Heart left ventricle (tissue), 16 donors: Measurements from ENCODE around the gene RBPMS2. TPM values are rescaled to one million over a fixed set of nuclear protein-coding genes. Genes with fewer than 3 reads are reported as not detected.

Experiments used
- ATAC-seq, 4 donors: fragments of 200-7000 bp; cut with Tn5 transposase; one replicate each; pipeline ENCODE4 v1.9.1; 2020 to 2022; ENCODE audit warnings: moderate library complexity in 4 of 4, mild to moderate bottlenecking in 3 of 4, moderate number of reproducible peaks in 1 of 4
- DNase-seq, 5 donors: peaks; one replicate each; pipeline ENCODE4 v3.0.0-alpha.2; 2020
- H3K27ac ChIP-seq, 12 donors: fragments of 200-600 bp; sonication (generic) in 4 of 12; one replicate each; pipeline versions ENCODE4 v1.5.0 to v1.8.0; 2016 to 2022; ENCODE audit warnings: mild to moderate bottlenecking in 2 of 12
- H3K27me3 ChIP-seq, 9 donors: fragments of 200-600 bp; sonication (generic) in 2 of 9; one replicate each; pipeline versions ENCODE4 v1.5.1 to v1.8.0; 2016 to 2022; ENCODE audit warnings: mild to moderate bottlenecking in 3 of 9
- H3K36me3 ChIP-seq, 9 donors: fragments of 200-600 bp; sonication (generic) in 2 of 9; one replicate each; pipeline versions ENCODE4 v1.5.0 to v1.8.0; 2018 to 2022; ENCODE audit warnings: mild to moderate bottlenecking in 2 of 9
- H3K4me1 ChIP-seq, 12 donors: fragments of 200-600 bp; sonication (generic) in 4 of 12; one replicate each; pipeline versions ENCODE4 v1.5.0 to v1.8.0; 2016 to 2022; ENCODE audit warnings: mild to moderate bottlenecking in 3 of 12
- H3K4me3 ChIP-seq, 12 donors: fragments of 200-600 bp; sonication (generic) in 4 of 12; one replicate each; pipeline versions ENCODE4 v1.5.0 to v1.8.0; 2017 to 2022; ENCODE audit warnings: mild to moderate bottlenecking in 9 of 12, moderate library complexity in 4 of 12
- H3K9me3 ChIP-seq, 12 donors: fragments of 200-600 bp; sonication (generic) in 4 of 12; one replicate each; pipeline versions ENCODE4 v1.5.0 to v1.8.0; 2016 to 2022; ENCODE audit warnings: mild to moderate bottlenecking in 1 of 12
- CTCF ChIP-seq, 12 donors: fragments of 200-600 bp; sonication (generic) in 4 of 12; IDR thresholded peaks; one replicate each; pipeline versions ENCODE4 v1.5.0 to v1.8.0; 2018 to 2022; ENCODE audit warnings: antibody characterized with exemption in 12 of 12, mild to moderate bottlenecking in 5 of 12
- POLR2A ChIP-seq, 2 donors: fragments of 450-650 bp; IDR thresholded peaks; one replicate each; pipeline ENCODE4 v1.6.1; 2017; ENCODE audit warnings: antibody characterized with exemption in 2 of 2, mild to moderate bottlenecking in 2 of 2, moderate library complexity in 2 of 2
- WGBS, 4 donors: extraction: QIAGEN DNeasy Blood & Tissue Kit in 2 of 4; methylation state at CpG; one replicate each; pipeline versions ENCODE4 v1.1.5 to v1.1.7; 2013 to 2018; 5-methylcytosine and 5-hydroxymethylcytosine counted together
- intact Hi-C, 10 donors: fragments of 100-400 bp; cut with DNase I; formaldehyde crosslinking; loops; one replicate each; pipeline versions ENCODE4 v1.11.1 to v1.14.2; 2022
- polyA plus RNA-seq, 2 donors: library from polyadenylated mRNA; stranded (reverse); fragments of 200-250 nt; gene quantifications; one replicate each; pipeline ENCODE4 v1.2.3, GENCODE V29; 2013
- total RNA-seq, 9 donors: library from RNA; depleted of rRNA in 2 of 9; stranded (reverse); fragments of >200 nt in 2 of 9; fragmentation: NEBNext Ultra II Directional in 3 of 9; extraction: Animal tissue kit (Norgen Biotek cat#: 25700) in 3 of 9; gene quantifications; one replicate each; pipeline versions ENCODE4 v1.1.0 to v1.2.4, GENCODE V29; 2016 to 2023
- donor health status: ischemic (EF 13 %, LVEDD 7.1; RV severe dilation, severe dysfunction).
- donor health status: healthy with polysubstance abuse.
- donor health status: DM: no; HTN: yes; CAD: no.
- donor health status: DM: no; HTN: no; CAD: no.
- donor health status: ischemic (EF 25% LVEDD 6.9; RV normal size, moderate dysfunction).
- donor health status: ischemic (EF 25% LVEDD 5.7; RV mildly dilated, moderate dysfunction).
- donor health status: healthy.
- donor health status: DM: yes; HTN: yes; CAD: no.
- donor health status: ischemic (EF 35%, LVEDD 5.7; RV mildly dilated, moderate dysfunction).
- donor health status: nonischemic (EF 11% LVEDD 7.7; RV severe dilation, severe dysfunction).
- donor health status: DM: yes; HTN: yes; CAD: no.
- donor health status: PGD.
- donor health status: ischemic (EF 29% LVEDD 5.4; RV normal size, mild dysfunction).
- donor health status: nonischemic (EF 23%, LVEDD 6.1; RV moderate dilation, normal function).

The RBPMS2 gene
- total and polyA plus RNA-seq, 11 donors: 49.8 to 530 (median 202) TPM

GRCh38 chr15:64766058-64766457 is 9.3 kb downstream of the RBPMS2 start:
- Histone ChIP-seq H3K36me3 (no peaks in the 10 kb centered on the region), H3K27me3 (no peaks in the 10 kb centered on the region), H3K4me3 (no peak overlapping the region), H3K27ac (peak overlapping the region in 6 of 12 donors; percentile 18 to 40 (median 30)), H3K4me1 (peaks cover 0 to 49% (median 21%) of the 10 kb centered on the region in 12 donors), H3K9me3 (no peaks in the 10 kb centered on the region)
- WGBS, 4 donors: 36 to 50% (median 44%) methylated on average over 4 to 8 of the region's 8 CpGs
- DNase-seq: no peak
- no peak for TF ChIP-seq CTCF (IDR thresholded peaks at IDR 0.05)
- TF ChIP-seq POLR2A (IDR thresholded peaks at IDR 0.05): no peak
- peak in 1 of 4 donors; percentile 12 for ATAC-seq
- intact Hi-C loops: no loop called here

- no peak for ATAC-seq
- Histone ChIP-seq H3K27me3 (no peaks in the 10 kb centered on the region), H3K4me3 (no peak overlapping the region), H3K36me3 (no peaks in the 10 kb centered on the region), H3K4me1 (peaks cover 0 to 62% (median 24%) of the 10 kb centered on the region in 12 donors), H3K27ac (peak overlapping the region in 10 of 12 donors; percentile 32 to 90 (median 76)), H3K9me3 (no peaks in the 10 kb centered on the region)
- TF ChIP-seq CTCF (IDR thresholded peaks at IDR 0.05) (no peak), POLR2A (IDR thresholded peaks at IDR 0.05) (no peak)
- intact Hi-C loops: no loop called here
- WGBS, 4 donors: 74 to 86% (median 78%) methylated on average over 3 to 4 of the region's 4 CpGs
- DNase-seq: no peak
Observed at GRCh38 chr15:64763874-64764273, 11.5 kb downstream of the RBPMS2 start.

- H3K27me3 ChIP-seq: no peaks in the 10 kb centered on the region
- H3K27ac ChIP-seq: peak overlapping the region; percentile 18 to 90 (median 75)
- TF ChIP-seq POLR2A (IDR thresholded peaks at IDR 0.05) (no peak), CTCF (IDR thresholded peaks at IDR 0.05) (no peak)
- peaks cover 0 to 67% (median 26%) of the 10 kb centered on the region in 12 donors for H3K4me1 ChIP-seq
- DNase-seq: no peak
- H3K36me3 ChIP-seq: no peaks in the 10 kb centered on the region
- ATAC-seq: no peak
- H3K9me3 ChIP-seq: no peaks in the 10 kb centered on the region
- intact Hi-C loops: no loop called here
- H3K4me3 ChIP-seq: no peak overlapping the region
Observed at GRCh38 chr15:64763462-64763861, 11.9 kb downstream of the RBPMS2 start.

GRCh38 chr15:64763021-64763420 is 12.4 kb downstream of the RBPMS2 start:
- Histone ChIP-seq H3K4me1 (peaks cover 0 to 71% (median 29%) of the 10 kb centered on the region in 12 donors), H3K9me3 (no peaks in the 10 kb centered on the region), H3K36me3 (no peaks in the 10 kb centered on the region), H3K27ac (peak overlapping the region; percentile 18 to 90 (median 75)), H3K27me3 (no peaks in the 10 kb centered on the region), H3K4me3 (no peak overlapping the region)
- intact Hi-C loops: no loop called here
- WGBS, 4 donors: 50 to 73% (median 65%) methylated on average over 7 to 8 of the region's 8 CpGs
- ATAC-seq (peak; percentile 57 to 82 (median 76)), DNase-seq (peak in 3 of 5 donors; percentile 39 to 68 (median 54))
- TF ChIP-seq CTCF (IDR thresholded peaks at IDR 0.05) (no peak), POLR2A (IDR thresholded peaks at IDR 0.05) (no peak)
